Measurements from ENCODE around the gene ATP2B2. TPM values are rescaled to one million over a fixed set of nuclear protein-coding genes. Genes with fewer than 3 reads are reported as not detected.

The ATP2B2 gene
- under 1 TPM; 0.18 to 0.75 (median 0.21) TPM for total RNA-seq
- under 1 TPM; 0.11 to 0.26 TPM for polyA plus RNA-seq

DNA sequence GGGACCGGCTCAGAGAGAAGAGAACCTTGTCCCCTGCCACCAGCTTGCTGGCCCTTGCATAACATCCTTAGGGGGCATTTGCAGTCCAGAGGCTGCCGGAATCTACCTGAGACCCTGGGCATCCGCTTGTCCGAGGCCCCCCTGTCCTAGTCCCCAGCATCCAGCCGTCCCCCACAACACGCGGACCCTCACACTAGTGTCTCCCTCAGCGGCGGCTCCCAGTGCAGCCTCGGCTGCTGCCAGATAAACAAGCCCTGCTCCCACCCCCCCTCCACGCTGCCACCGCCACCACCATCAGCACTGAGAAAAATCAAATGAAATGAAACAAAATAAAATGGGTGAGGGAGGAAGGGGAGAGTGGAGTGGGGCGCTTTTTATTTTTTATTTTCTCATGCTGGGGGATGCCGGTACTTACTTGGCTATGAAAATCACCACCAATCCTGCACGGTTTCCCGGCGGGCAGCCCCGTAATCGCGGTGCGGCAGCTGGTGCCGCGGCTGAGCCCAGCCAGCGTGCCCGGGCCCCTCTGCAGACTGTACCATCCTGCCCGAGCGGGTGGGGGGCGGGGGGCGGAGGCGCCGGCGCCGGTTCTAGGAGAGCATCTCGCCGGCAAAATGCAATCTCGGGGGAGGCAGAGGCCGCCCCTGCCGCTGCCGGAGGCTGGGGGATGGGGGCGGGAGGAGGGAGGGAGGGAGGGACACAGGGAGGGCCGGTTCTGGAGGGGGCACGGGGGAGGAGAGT lies at the start of gene ATP2B2:
ATP2B2 (minus strand) TSS at position 537 of the 741 bp plus-strand sequence. CDS start 56,043 bp downstream, outside the sequence.
- no peak within 1 kb of the TSS for H3K27ac ChIP-seq
- TF ChIP-seq CTCF (IDR thresholded peaks at IDR 0.05) = no peak
- no peak for DNase-seq
- no peaks in the 10 kb centered on the region for H3K4me1 ChIP-seq
- H3K27me3 ChIP-seq = no peaks in the 10 kb centered on the region
- ATAC-seq = peak; percentile 35 to 63 (median 55)
- 4% methylated on average over 40 to 41 of the region's 42 CpGs for WGBS, 2 donors
- no peaks in the 10 kb centered on the region for H3K36me3 ChIP-seq
- intact Hi-C loops (cut with DNase I) = no loop called here
- no peaks in the 10 kb centered on the region for H3K9me3 ChIP-seq
- FAIRE-seq = no peak
- H3K4me3 ChIP-seq = peak within 1 kb of the TSS in 2 of 4 donors; percentile 18 to 30

DNA sequence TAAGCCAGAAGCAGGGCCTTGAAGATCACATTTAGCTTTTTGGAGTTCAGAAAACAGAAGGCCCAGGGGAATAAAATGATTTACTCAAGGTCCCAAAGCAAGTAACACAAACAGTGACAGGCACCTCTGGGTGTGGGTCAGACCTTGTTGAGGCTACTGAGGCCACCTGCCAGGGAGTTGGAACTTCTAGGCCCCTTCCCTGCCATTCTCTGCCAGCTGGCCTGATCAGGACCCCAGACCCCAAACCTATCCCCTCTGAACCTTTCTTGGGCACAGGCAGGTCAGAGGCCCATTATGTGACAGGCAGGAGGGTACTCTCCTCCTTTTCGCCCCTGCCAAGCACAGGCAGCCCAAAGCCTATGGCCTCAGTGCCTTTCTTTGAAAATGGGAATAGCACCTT lies 49.4 kb upstream of the ATP2B2 start:
- Histone ChIP-seq H3K4me1 (no peaks in the 10 kb centered on the region), H3K9me3 (no peaks in the 10 kb centered on the region), H3K27ac (no peak overlapping the region), H3K27me3 (no peaks in the 10 kb centered on the region), H3K36me3 (no peaks in the 10 kb centered on the region), H3K4me3 (no peak overlapping the region)
- no peak for ATAC-seq
- intact Hi-C loops (cut with DNase I) = no loop called here
- 84 to 100% methylated on average over 1 of the region's 1 CpG for WGBS, 2 donors
- no peak for FAIRE-seq
- DNase-seq = no peak
- TF ChIP-seq CTCF (IDR thresholded peaks at IDR 0.05) = no peak

DNA sequence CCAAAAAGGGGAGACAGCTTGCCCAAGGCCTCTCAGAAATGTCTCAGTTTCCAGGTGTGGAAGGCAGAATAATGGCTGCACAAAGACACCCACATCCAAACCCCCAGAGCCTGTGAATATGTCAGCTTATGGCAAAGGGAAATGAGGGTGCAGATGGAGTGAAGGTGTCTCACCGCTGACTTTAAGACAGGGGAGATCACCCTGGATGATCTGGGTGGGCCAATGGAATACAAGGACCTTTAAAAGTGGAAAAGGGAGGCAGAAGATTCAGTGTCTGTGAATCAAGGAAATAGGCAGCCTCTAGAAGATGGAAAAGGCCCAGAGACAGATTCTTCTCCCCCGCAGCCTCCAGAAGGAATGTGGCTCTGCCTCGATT lies 48.8 kb upstream of the ATP2B2 start:
- Histone ChIP-seq H3K27me3 (no peaks in the 10 kb centered on the region), H3K27ac (no peak overlapping the region), H3K36me3 (no peaks in the 10 kb centered on the region), H3K9me3 (no peaks in the 10 kb centered on the region), H3K4me1 (no peaks in the 10 kb centered on the region), H3K4me3 (no peak overlapping the region)
- DNase-seq (no peak), ATAC-seq (no peak), FAIRE-seq (no peak)
- no peak for TF ChIP-seq CTCF (IDR thresholded peaks at IDR 0.05)
- WGBS, 2 donors = 90 to 92% methylated on average over 3 of the region's 3 CpGs
- intact Hi-C loops (cut with DNase I) = no loop called here

DNA sequence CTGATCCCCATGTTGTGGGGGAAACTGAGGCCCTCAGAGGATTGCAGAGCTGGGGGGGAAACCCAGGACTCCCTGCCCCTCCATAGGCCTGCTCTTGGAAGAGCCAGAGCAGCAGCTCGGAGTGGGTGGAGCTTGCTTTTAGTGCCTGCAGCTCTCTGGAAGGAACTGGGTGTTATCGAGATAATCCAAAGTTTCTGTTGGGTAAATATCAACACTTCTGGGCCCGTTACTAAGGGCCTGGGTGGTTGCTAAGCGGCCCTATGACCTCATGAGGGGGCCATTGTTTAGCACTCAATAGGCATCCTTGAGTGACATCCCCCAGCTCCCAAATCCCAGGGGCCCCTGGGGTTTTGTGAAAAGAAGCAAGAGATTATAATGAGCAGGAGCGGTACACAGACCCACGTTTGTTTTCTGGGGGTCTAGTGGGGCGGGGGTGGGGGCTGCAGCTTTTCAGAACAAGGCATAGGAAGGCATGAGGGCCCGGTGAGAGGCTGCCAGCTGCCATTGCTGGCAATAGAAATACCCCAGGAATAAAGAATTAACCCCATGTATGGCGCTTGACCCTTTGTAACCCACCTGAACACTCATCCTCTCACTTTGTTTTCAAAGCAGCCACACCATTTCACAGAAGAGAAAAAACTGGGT lies 48.3 kb upstream of the ATP2B2 start:
- H3K9me3 ChIP-seq = no peaks in the 10 kb centered on the region
- DNase-seq (no peak), FAIRE-seq (no peak), ATAC-seq (no peak)
- H3K4me1 ChIP-seq = no peaks in the 10 kb centered on the region
- no peak overlapping the region for H3K4me3 ChIP-seq
- intact Hi-C loops (cut with DNase I) = no loop called here
- H3K27me3 ChIP-seq = no peaks in the 10 kb centered on the region
- H3K27ac ChIP-seq = no peak overlapping the region
- no peak for TF ChIP-seq CTCF (IDR thresholded peaks at IDR 0.05)
- 25 to 28% methylated on average over 9 of the region's 9 CpGs for WGBS, 2 donors
- H3K36me3 ChIP-seq = no peaks in the 10 kb centered on the region

- Histone ChIP-seq H3K9me3 (no peaks in the 10 kb centered on the region), H3K4me3 (no peak overlapping the region), H3K27me3 (no peaks in the 10 kb centered on the region), H3K27ac (no peak overlapping the region), H3K36me3 (no peaks in the 10 kb centered on the region), H3K4me1 (no peaks in the 10 kb centered on the region)
- DNase-seq = no peak
- TF ChIP-seq CTCF (IDR thresholded peaks at IDR 0.05) = no peak
- 49 to 64% methylated on average over 1 of the region's 1 CpG for WGBS, 2 donors
- ATAC-seq = no peak
- FAIRE-seq = no peak
- intact Hi-C loops (cut with DNase I) = no loop called here
Measured at GRCh38 chr3:10552631-10552943, 47.2 kb upstream of the ATP2B2 start.

All from pancreas (tissue), 10 donors.